Measurements from ENCODE around the gene WIF1. TPM values are rescaled to one million over a fixed set of nuclear protein-coding genes. Genes with fewer than 3 reads are reported as not detected.

The WIF1 gene
- total and polyA plus RNA-seq, 3 experiments from 2014 or later: not detected

DNA sequence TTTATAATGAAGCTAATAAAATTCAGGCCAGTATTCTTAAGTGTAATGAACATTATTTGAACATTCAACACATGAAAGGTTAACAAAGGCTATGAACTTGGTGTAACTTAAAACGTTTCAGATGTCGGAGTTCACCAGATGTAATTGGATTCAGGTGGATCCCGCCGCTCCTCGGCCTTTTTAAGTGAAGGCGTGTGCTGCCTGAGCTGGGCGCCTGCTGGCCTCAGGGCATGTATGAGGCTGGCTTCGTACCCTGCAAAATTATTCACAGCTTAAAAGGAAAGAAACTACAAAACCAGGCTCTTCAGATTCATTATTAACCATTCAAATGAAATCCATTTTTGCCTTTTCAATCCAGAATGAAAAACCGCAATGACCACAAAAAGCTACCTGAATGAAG lies 69.9 kb downstream of the WIF1 start:
- DNase-seq: no peak
- H3K27ac ChIP-seq (ENCODE audit: low read depth, low read length): no peak overlapping the region

DNA sequence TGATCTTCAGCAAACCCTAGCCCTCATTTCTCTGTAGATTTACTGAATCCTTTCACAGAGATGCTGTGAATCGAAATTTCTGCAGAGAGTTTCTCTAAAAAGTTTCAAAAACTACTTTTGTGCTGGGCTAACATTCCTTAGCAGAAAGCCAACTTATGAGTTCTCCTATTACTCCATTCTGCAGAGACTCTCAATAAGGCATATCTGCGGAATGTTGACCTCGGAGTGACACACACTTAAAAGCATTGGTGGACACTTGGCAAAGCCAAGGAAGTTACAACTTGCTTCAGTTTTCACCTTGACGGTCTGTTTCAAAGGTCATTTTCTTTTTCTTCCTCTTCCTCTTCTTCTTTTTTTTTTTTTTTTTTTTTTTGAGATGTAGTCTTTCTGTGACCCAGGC lies 75.8 kb downstream of the WIF1 start:
- H3K27ac Mint-ChIP-seq: no peak overlapping the region
- no peaks in the 10 kb centered on the region for H3K36me3 Mint-ChIP-seq
- CTCF ChIA-PET: no interaction called here

More for the DNA sequence above, 69.9 kb downstream of the WIF1 start:
- Mint-ChIP-seq H3K27ac (no peak overlapping the region), H3K36me3 (no peaks in the 10 kb centered on the region), H3K4me3 (no peak overlapping the region), H3K27me3 (peaks cover 11 to 26% of the 10 kb centered on the region in 2 donors), H3K9me3 (no peaks in the 10 kb centered on the region), H3K4me1 (no peaks in the 10 kb centered on the region)
- Histone ChIP-seq H3K27me3 (ENCODE audit: insufficient read depth, low read length, poor library complexity, severe bottlenecking) (no peaks in the 10 kb centered on the region), H3K4me3 (ENCODE audit: low read length) (no peak overlapping the region), H3K36me3 (ENCODE audit: insufficient read depth, low read length) (no peaks in the 10 kb centered on the region), H3K4me1 (ENCODE audit: insufficient read depth, low read length) (no peaks in the 10 kb centered on the region), H3K9me3 (ENCODE audit: low read length) (no peaks in the 10 kb centered on the region)
- CTCF ChIA-PET: interaction anchor here (1.3 kb wide), 1 partner anchor 12 kb away, joined by 4 read pairs; no protein-coding TSS in a partner anchor
- POLR2A ChIA-PET: no interaction called here

DNA sequence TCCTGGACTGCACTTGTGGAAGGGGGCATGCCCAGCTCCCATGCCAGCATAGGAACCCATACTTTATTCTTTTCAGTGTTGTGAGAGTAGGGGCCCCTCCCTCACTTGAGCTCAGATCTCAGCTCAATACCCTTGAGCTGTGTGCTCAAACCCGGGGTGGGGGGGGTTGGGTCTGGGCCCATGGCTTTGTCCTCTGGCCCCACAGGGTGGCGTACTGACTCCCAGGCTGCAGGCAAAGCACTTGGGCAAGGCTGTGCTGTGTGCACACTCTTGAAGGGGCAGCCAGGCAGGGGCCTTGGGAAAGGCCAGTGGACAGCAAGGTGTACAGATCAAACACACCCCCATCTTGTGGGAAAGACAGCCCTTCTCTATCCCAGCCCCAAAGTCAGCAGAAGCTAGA lies 81.8 kb downstream of the WIF1 start:
- Mint-ChIP-seq H3K36me3 (no peaks in the 10 kb centered on the region), H3K27ac (no peak overlapping the region), H3K27me3 (peaks cover 4 to 44% of the 10 kb centered on the region in 2 donors), H3K4me3 (no peak overlapping the region), H3K9me3 (peaks cover 2 to 11% (median 10%) of the 10 kb centered on the region in 5 donors), H3K4me1 (no peaks in the 10 kb centered on the region)
- POLR2A ChIA-PET: no interaction called here
- no peak for DNase-seq
- Histone ChIP-seq H3K4me1 (ENCODE audit: insufficient read depth, low read length) (no peaks in the 10 kb centered on the region), H3K36me3 (ENCODE audit: insufficient read depth, low read length) (no peaks in the 10 kb centered on the region), H3K27me3 (ENCODE audit: insufficient read depth, low read length, poor library complexity, severe bottlenecking) (no peaks in the 10 kb centered on the region), H3K4me3 (ENCODE audit: low read length) (no peak overlapping the region), H3K9me3 (ENCODE audit: low read length) (no peaks in the 10 kb centered on the region), H3K27ac (ENCODE audit: low read depth, low read length) (no peak overlapping the region)
- CTCF ChIA-PET: interaction anchor here (1.6 kb wide), 1 partner anchor 11 kb away, joined by 4 read pairs; no protein-coding TSS in a partner anchor

More for the DNA sequence above, 75.8 kb downstream of the WIF1 start:
- H3K9me3 Mint-ChIP-seq: peaks cover 0 to 2% (median 0%) of the 10 kb centered on the region in 5 donors
- Histone ChIP-seq H3K27me3 (ENCODE audit: insufficient read depth, low read length, poor library complexity, severe bottlenecking) (no peaks in the 10 kb centered on the region), H3K9me3 (ENCODE audit: low read length) (no peaks in the 10 kb centered on the region), H3K27ac (ENCODE audit: low read depth, low read length) (no peak overlapping the region), H3K4me3 (ENCODE audit: low read length) (no peak overlapping the region), H3K36me3 (ENCODE audit: insufficient read depth, low read length) (no peaks in the 10 kb centered on the region), H3K4me1 (ENCODE audit: insufficient read depth, low read length) (no peaks in the 10 kb centered on the region)
- DNase-seq: no peak
- H3K27me3 Mint-ChIP-seq: peaks cover 13 to 50% of the 10 kb centered on the region in 2 donors
- H3K4me1 Mint-ChIP-seq: no peaks in the 10 kb centered on the region
- POLR2A ChIA-PET: no interaction called here
- no peak overlapping the region for H3K4me3 Mint-ChIP-seq

DNA sequence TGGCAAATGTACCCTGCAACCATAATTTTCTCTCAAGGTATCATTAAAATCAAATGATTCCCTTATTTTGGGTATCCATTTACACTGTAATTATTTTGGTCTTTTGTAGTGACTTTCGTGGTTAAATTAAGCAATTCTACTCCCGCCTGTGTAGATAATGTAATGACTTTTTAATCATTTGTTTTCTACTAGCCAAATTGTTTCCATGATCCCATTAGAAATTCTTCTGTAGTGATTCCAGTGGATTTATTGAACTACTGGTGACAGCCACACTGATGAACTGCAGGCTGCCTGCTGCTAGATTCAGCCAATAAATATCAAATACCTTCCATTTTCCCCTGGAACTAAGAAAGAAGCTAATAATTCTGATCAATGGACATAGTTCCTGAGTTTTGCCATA lies 96.0 kb downstream of the WIF1 start:
- H3K4me1 ChIP-seq (ENCODE audit: insufficient read depth, low read length): no peaks in the 10 kb centered on the region
- no peaks in the 10 kb centered on the region for H3K27me3 ChIP-seq (ENCODE audit: insufficient read depth, low read length, poor library complexity, severe bottlenecking)
- ChIA-PET CTCF (no interaction called here), POLR2A (no interaction called here)
- DNase-seq: no peak
- H3K36me3 ChIP-seq (ENCODE audit: insufficient read depth, low read length): no peaks in the 10 kb centered on the region
- no peak overlapping the region for H3K4me3 ChIP-seq (ENCODE audit: low read length)
- no peaks in the 10 kb centered on the region for H3K4me1 Mint-ChIP-seq
- peaks cover 0 to 8% (median 5%) of the 10 kb centered on the region in 5 donors for H3K9me3 Mint-ChIP-seq
- H3K9me3 ChIP-seq (ENCODE audit: low read length): no peaks in the 10 kb centered on the region
- no peaks in the 10 kb centered on the region for H3K36me3 Mint-ChIP-seq
- H3K4me3 Mint-ChIP-seq: no peak overlapping the region
- no peak overlapping the region for H3K27ac Mint-ChIP-seq
- no peak overlapping the region for H3K27ac ChIP-seq (ENCODE audit: low read depth, low read length)
- peaks cover 6 to 17% of the 10 kb centered on the region in 2 donors for H3K27me3 Mint-ChIP-seq

DNA sequence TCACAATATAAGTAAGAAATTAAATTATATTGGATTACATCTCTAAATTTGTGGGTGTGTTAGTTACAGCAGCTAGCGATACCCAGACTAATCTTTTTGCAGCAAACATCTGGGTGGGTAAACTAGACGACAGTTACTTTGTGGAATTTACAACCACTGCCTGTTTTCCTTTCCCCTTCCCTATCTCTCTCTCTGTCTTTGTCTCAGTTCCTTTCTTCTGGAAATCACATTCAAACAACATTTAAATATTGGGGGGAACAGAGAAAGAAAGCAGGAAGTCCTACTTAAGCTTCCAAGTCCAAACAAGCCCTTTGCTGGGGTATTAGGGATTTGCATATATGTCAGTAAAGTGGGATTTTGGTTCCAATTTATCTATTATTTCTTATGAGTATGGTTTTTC lies 97.6 kb downstream of the WIF1 start:
- Mint-ChIP-seq H3K4me1 (no peaks in the 10 kb centered on the region), H3K27ac (no peak overlapping the region), H3K4me3 (no peak overlapping the region), H3K9me3 (peaks cover 0 to 11% (median 0%) of the 10 kb centered on the region in 5 donors), H3K36me3 (no peaks in the 10 kb centered on the region), H3K27me3 (peaks cover 11 to 17% of the 10 kb centered on the region in 2 donors)
- Histone ChIP-seq H3K36me3 (ENCODE audit: insufficient read depth, low read length) (no peaks in the 10 kb centered on the region), H3K27me3 (ENCODE audit: insufficient read depth, low read length, poor library complexity, severe bottlenecking) (no peaks in the 10 kb centered on the region), H3K9me3 (ENCODE audit: low read length) (no peaks in the 10 kb centered on the region), H3K27ac (ENCODE audit: low read depth, low read length) (no peak overlapping the region), H3K4me3 (ENCODE audit: low read length) (no peak overlapping the region), H3K4me1 (ENCODE audit: insufficient read depth, low read length) (no peaks in the 10 kb centered on the region)
- CTCF ChIA-PET: no interaction called here
- DNase-seq: no peak
- POLR2A ChIA-PET: no interaction called here

DNA sequence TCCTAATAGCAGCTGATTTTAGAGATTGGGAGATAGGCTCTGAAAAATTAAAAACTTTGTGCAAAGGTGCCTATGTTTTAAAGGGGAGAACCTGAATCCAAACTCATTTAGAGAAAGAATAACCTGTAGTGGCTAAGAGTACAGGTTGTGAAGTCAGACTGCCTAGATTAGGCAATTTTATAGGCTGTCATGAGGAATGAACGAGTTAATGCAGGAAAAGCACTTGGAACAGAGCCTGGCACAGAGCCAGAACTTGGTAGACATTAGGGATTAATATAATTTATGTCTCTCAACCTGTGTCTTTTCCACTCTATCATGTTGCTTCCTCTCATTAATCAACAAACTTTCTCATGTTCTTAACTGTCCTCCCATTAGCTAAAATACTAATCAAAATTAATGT lies 98.1 kb downstream of the WIF1 start:
- no peak overlapping the region for H3K4me3 ChIP-seq (ENCODE audit: low read length)
- H3K4me1 ChIP-seq (ENCODE audit: insufficient read depth, low read length): no peaks in the 10 kb centered on the region
- no peaks in the 10 kb centered on the region for H3K27me3 ChIP-seq (ENCODE audit: insufficient read depth, low read length, poor library complexity, severe bottlenecking)
- Mint-ChIP-seq H3K36me3 (no peaks in the 10 kb centered on the region), H3K27ac (no peak overlapping the region), H3K4me1 (no peaks in the 10 kb centered on the region), H3K4me3 (no peak overlapping the region), H3K27me3 (peaks cover 13 to 17% of the 10 kb centered on the region in 2 donors), H3K9me3 (peaks cover 0 to 11% (median 0%) of the 10 kb centered on the region in 5 donors)
- ChIA-PET CTCF (no interaction called here), POLR2A (no interaction called here)
- H3K9me3 ChIP-seq (ENCODE audit: low read length): no peaks in the 10 kb centered on the region
- H3K36me3 ChIP-seq (ENCODE audit: insufficient read depth, low read length): no peaks in the 10 kb centered on the region
- no peak overlapping the region for H3K27ac ChIP-seq (ENCODE audit: low read depth, low read length)
- no peak for DNase-seq

DNA sequence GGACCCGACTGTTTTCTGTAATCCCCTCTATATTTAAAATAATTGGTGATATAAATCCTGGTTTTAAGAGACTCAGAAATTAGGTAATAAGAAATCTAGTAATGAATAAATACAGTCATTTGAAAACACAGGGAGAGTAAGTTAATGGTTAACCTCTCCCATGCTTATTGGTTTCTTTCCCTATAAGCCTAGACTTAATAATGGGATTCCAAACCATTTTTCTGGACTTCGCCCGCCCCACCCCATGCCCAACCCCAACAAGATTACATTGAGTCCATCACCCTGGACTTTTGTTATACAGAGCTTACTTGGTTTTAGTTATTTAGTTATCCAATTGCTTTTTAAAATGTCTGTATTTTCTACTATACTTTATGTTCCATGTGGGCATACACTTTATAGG lies 98.7 kb downstream of the WIF1 start:
- no peaks in the 10 kb centered on the region for H3K36me3 ChIP-seq (ENCODE audit: insufficient read depth, low read length)
- peaks cover 0 to 8% (median 0%) of the 10 kb centered on the region in 5 donors for H3K9me3 Mint-ChIP-seq
- no peak overlapping the region for H3K4me3 ChIP-seq (ENCODE audit: low read length)
- no peaks in the 10 kb centered on the region for H3K4me1 Mint-ChIP-seq
- H3K36me3 Mint-ChIP-seq: no peaks in the 10 kb centered on the region
- no peak overlapping the region for H3K27ac Mint-ChIP-seq
- H3K27ac ChIP-seq (ENCODE audit: low read depth, low read length): no peak overlapping the region
- H3K4me1 ChIP-seq (ENCODE audit: insufficient read depth, low read length): no peaks in the 10 kb centered on the region
- H3K9me3 ChIP-seq (ENCODE audit: low read length): no peaks in the 10 kb centered on the region
- POLR2A ChIA-PET: no interaction called here
- no peaks in the 10 kb centered on the region for H3K27me3 ChIP-seq (ENCODE audit: insufficient read depth, low read length, poor library complexity, severe bottlenecking)
- peaks cover 13 to 17% of the 10 kb centered on the region in 2 donors for H3K27me3 Mint-ChIP-seq
- no peak overlapping the region for H3K4me3 Mint-ChIP-seq
- CTCF ChIA-PET: no interaction called here
- no peak for DNase-seq

DNA sequence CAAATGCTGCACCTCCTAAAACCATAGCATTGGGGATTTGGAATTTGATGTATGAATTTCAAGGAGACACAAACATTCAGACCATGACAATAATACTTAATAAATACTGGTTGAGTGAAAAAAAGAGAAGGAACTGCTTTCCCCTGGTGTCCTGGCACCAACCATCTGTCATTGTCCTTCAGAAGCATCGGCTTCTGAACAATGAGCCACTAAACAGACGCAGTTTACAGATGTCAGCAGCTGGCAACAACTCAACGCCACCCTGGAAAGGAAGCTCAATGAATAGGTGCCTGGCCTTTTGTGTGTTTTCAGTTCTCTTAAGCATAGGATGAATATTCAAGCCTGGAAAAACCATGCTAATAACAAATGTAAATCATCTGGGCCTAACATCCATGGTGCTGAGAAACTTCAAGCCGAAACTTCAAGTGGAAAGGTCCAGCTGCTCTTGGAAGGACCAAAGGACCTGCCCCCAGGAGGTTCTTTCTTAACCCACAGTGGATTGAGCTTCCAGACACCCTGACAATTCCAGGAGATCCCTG lies 101.3 kb downstream of the WIF1 start:
- Mint-ChIP-seq H3K27me3 (peaks cover 13 to 31% of the 10 kb centered on the region in 2 donors), H3K36me3 (no peaks in the 10 kb centered on the region), H3K4me1 (no peaks in the 10 kb centered on the region), H3K27ac (no peak overlapping the region), H3K4me3 (no peak overlapping the region), H3K9me3 (peaks cover 0 to 3% (median 0%) of the 10 kb centered on the region in 5 donors)
- CTCF ChIA-PET: no interaction called here
- Histone ChIP-seq H3K4me1 (ENCODE audit: insufficient read depth, low read length) (no peaks in the 10 kb centered on the region), H3K36me3 (ENCODE audit: insufficient read depth, low read length) (no peaks in the 10 kb centered on the region), H3K27ac (ENCODE audit: low read depth, low read length) (no peak overlapping the region), H3K9me3 (ENCODE audit: low read length) (no peaks in the 10 kb centered on the region), H3K27me3 (ENCODE audit: insufficient read depth, low read length, poor library complexity, severe bottlenecking) (no peaks in the 10 kb centered on the region), H3K4me3 (ENCODE audit: low read length) (no peak overlapping the region)
- POLR2A ChIA-PET: no interaction called here
- no peak for DNase-seq

Data from CD8-positive, alpha-beta memory T cell (primary cell).